Erythroblast (primary cell): ENCODE measurements around the gene RAP1A.

Source experiments
- GATA1 ChIP-seq: IDR thresholded peaks from 2 replicates; pipeline ENCODE4 v1.6.1; 2011; ENCODE audit warnings: low read depth, mild to moderate bottlenecking, control low read depth, low read length, moderate library complexity
- POLR2A ChIP-seq: IDR thresholded peaks from 2 replicates; pipeline ENCODE4 v1.6.1; 2011; ENCODE audit warnings: mild to moderate bottlenecking, low read length

GRCh38 chr1:111755331-111756123, 135.9 kb downstream of the RAP1A start, which contains the start of gene DDX20:
- TF ChIP-seq POLR2A (peak; percentile 87), GATA1 (no peak)
